Ishikawa (cell line): ENCODE measurements around the gene CACNG7.
A peak's percentile ranks its signal among the peaks of the same experiment; 100 is the strongest.

ENCODE experiments used
- CEBPB ChIP-seq: IDR thresholded peaks from 2 replicates; pipeline ENCODE4 v1.6.1; 2012
- CREB1 ChIP-seq: IDR thresholded peaks from 2 replicates; pipeline ENCODE4 v1.6.1; 2012; ENCODE audit warnings: low read depth
- EGR1 ChIP-seq: IDR thresholded peaks from 2 replicates; pipeline ENCODE4 v1.6.1; 2012
- EP300 ChIP-seq: IDR thresholded peaks from 2 replicates; pipeline ENCODE4 v1.6.1; 2012; ENCODE audit warnings: borderline replicate concordance
- FOXM1 ChIP-seq: IDR thresholded peaks from 2 replicates; pipeline ENCODE4 v1.6.1; 2012; ENCODE audit warnings: low read depth, borderline replicate concordance
- MAX ChIP-seq: IDR thresholded peaks from 2 replicates; pipeline ENCODE4 v1.6.1; 2012
- NFIC ChIP-seq: IDR thresholded peaks from 2 replicates; pipeline ENCODE4 v1.6.1; 2012
- RAD21 ChIP-seq: IDR thresholded peaks from 2 replicates; pipeline ENCODE4 v1.6.1; 2012; ENCODE audit warnings: low read depth
- REST ChIP-seq: IDR thresholded peaks from 2 replicates; pipeline ENCODE4 v1.6.1; 2012; ENCODE audit warnings: low read depth, mild to moderate bottlenecking
- TAF1 ChIP-seq: IDR thresholded peaks from 2 replicates; pipeline ENCODE4 v1.6.1; 2012; ENCODE audit warnings: low read depth, mild to moderate bottlenecking
- TCF12 ChIP-seq: IDR thresholded peaks from 2 replicates; pipeline ENCODE4 v1.6.1; 2012; ENCODE audit warnings: low read depth
- TEAD4 ChIP-seq: IDR thresholded peaks from 2 replicates; pipeline ENCODE4 v1.6.1; 2012
- USF1 ChIP-seq: IDR thresholded peaks from 2 replicates; pipeline ENCODE4 v1.6.1; 2012
- YY1 ChIP-seq: IDR thresholded peaks from 2 replicates; pipeline ENCODE4 v1.6.1; 2012; ENCODE audit warnings: low read depth
- ZBTB7A ChIP-seq: IDR thresholded peaks from 2 replicates; pipeline ENCODE4 v1.6.1; 2012; ENCODE audit warnings: low read depth

The CACNG7 gene

GRCh38 chr19:53880711-53881481, 28.2 kb upstream of the CACNG7 start:
- no peak for TF ChIP-seq EGR1
- TF ChIP-seq USF1 = no peak
- TF ChIP-seq EP300 = no peak
- no peak for TF ChIP-seq REST
- no peak for TF ChIP-seq CREB1
- no peak for TF ChIP-seq YY1
- TF ChIP-seq TAF1 = no peak
- TF ChIP-seq ZBTB7A = no peak
- no peak for TF ChIP-seq NFIC
- no peak for TF ChIP-seq RAD21
- no peak for TF ChIP-seq TCF12

- no peak for TF ChIP-seq YY1
- 0 out of 2 replicates have a peak, but pooled peaks have one; percentile 38 for TF ChIP-seq ZBTB7A
Observed at GRCh38 chr19:53881482-53882390, 27.3 kb upstream of the CACNG7 start, which contains the start of gene PRKCG. Gene PRKCG, plus strand, starts transcription at chr19:53882197. Its CDS starts 298 bp downstream, at chr19:53882495.

GRCh38 chr19:53882391-53883050, 26.6 kb upstream of the CACNG7 start:
- no peak for TF ChIP-seq EGR1
- no peak for TF ChIP-seq NFIC

GRCh38 chr19:53883231-53883661, 25.8 kb upstream of the CACNG7 start:
- TF ChIP-seq NFIC = no peak
- TF ChIP-seq CREB1 = no peak
- no peak for TF ChIP-seq REST
- TF ChIP-seq CEBPB = no peak
- TF ChIP-seq MAX = no peak
- TF ChIP-seq TCF12 = no peak
- TF ChIP-seq EP300 = no peak
- no peak for TF ChIP-seq FOXM1
- TF ChIP-seq USF1 = no peak
- TF ChIP-seq EGR1 = no peak
- TF ChIP-seq TEAD4 = no peak
- no peak for TF ChIP-seq TAF1
- TF ChIP-seq RAD21 = no peak

- TF ChIP-seq RAD21 (no peak), USF1 (no peak), TAF1 (no peak), CEBPB (no peak), REST (no peak), YY1 (no peak), MAX (no peak), ZBTB7A (no peak), NFIC (no peak), FOXM1 (no peak), EP300 (no peak), TCF12 (no peak), EGR1 (no peak), TEAD4 (no peak), CREB1 (no peak)
Observed at GRCh38 chr19:53883741-53884140, 25.3 kb upstream of the CACNG7 start.
